ENCODE results near the gene TRDN. TPM values are rescaled to one million over a fixed set of nuclear protein-coding genes. Genes with fewer than 3 reads are reported as not detected.

Gene TRDN
- total RNA-seq, 2 donors from 2014 or later = not detected

GRCh38 chr6:123332070-123332469 lies 304.7 kb downstream of the TRDN start:
- H3K36me3 ChIP-seq (replicated peaks in 1 of 2; ENCODE audit: insufficient read depth in 1 of 2, low read depth in 2 of 2) = no peaks in the 10 kb centered on the region
- no peaks in the 10 kb centered on the region for H3K9me3 ChIP-seq
- no peaks in the 10 kb centered on the region for H3K4me1 ChIP-seq
- ATAC-seq (no peak), DNase-seq (no peak)
- intact Hi-C loops (cut with DNase I) = no loop called here
- H3K27ac ChIP-seq = no peak overlapping the region
- no peaks in the 10 kb centered on the region for H3K27me3 ChIP-seq
- H3K4me3 ChIP-seq = no peak overlapping the region
- 70 to 76% methylated on average over 2 of the region's 2 CpGs for WGBS, 2 donors
- no peak for TF ChIP-seq CTCF (IDR thresholded peaks at IDR 0.05)
- TF ChIP-seq POLR2A (IDR thresholded peaks at IDR 0.05) = no peak

DNA sequence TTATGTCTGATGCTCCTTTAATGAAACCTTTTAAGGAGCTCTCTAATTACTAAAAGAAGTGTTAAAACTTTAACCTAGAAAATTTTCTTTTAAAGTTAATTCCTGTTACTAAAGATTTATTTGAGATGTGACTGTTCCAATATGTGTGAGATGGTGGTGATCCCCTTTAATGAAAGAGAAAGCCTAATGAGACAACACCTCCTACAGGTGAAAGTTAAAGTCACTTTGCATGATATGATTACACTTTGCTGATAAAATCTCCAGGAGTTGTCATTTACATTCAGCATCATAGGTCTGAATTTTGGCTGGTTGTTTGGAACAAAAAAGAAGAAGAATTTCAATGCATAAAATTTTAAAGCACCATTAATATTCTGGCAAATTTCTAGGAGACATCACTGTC lies 307.4 kb downstream of the TRDN start:
- Histone ChIP-seq H3K4me1 (no peaks in the 10 kb centered on the region), H3K27me3 (no peaks in the 10 kb centered on the region), H3K9me3 (no peaks in the 10 kb centered on the region), H3K36me3 (replicated peaks in 1 of 2; ENCODE audit: insufficient read depth in 1 of 2, low read depth in 2 of 2) (no peaks in the 10 kb centered on the region), H3K4me3 (no peak overlapping the region), H3K27ac (no peak overlapping the region)
- ATAC-seq (no peak), DNase-seq (no peak)
- intact Hi-C loops (cut with DNase I) = no loop called here
- TF ChIP-seq POLR2A (IDR thresholded peaks at IDR 0.05) (no peak), CTCF (IDR thresholded peaks at IDR 0.05) (no peak)

- intact Hi-C loops (cut with DNase I) = no loop called here
- 60 to 67% methylated on average over 3 of the region's 3 CpGs for WGBS, 2 donors
- no peaks in the 10 kb centered on the region for H3K4me1 ChIP-seq
- TF ChIP-seq POLR2A (IDR thresholded peaks at IDR 0.05) = no peak
- no peak for TF ChIP-seq CTCF (IDR thresholded peaks at IDR 0.05)
- no peak for DNase-seq
- no peak overlapping the region for H3K4me3 ChIP-seq
- no peak overlapping the region for H3K27ac ChIP-seq
- no peaks in the 10 kb centered on the region for H3K9me3 ChIP-seq
- ATAC-seq = no peak
- H3K36me3 ChIP-seq (replicated peaks in 1 of 2; ENCODE audit: insufficient read depth in 1 of 2, low read depth in 2 of 2) = no peaks in the 10 kb centered on the region
- H3K27me3 ChIP-seq = no peaks in the 10 kb centered on the region
Measured at GRCh38 chr6:123323452-123324329, 313.1 kb downstream of the TRDN start.

- Histone ChIP-seq H3K4me3 (no peak overlapping the region), H3K4me1 (no peaks in the 10 kb centered on the region), H3K27ac (no peak overlapping the region), H3K27me3 (no peaks in the 10 kb centered on the region), H3K36me3 (replicated peaks in 1 of 2; ENCODE audit: insufficient read depth in 1 of 2, low read depth in 2 of 2) (no peaks in the 10 kb centered on the region), H3K9me3 (no peaks in the 10 kb centered on the region)
- intact Hi-C loops (cut with DNase I) = no loop called here
- DNase-seq (no peak), ATAC-seq (no peak)
- TF ChIP-seq POLR2A (IDR thresholded peaks at IDR 0.05) (no peak), CTCF (IDR thresholded peaks at IDR 0.05) (no peak)
- 30 to 31% methylated on average over 7 of the region's 7 CpGs for WGBS, 2 donors
Measured at GRCh38 chr6:123321020-123321419, 315.7 kb downstream of the TRDN start.

Data from body of pancreas (tissue), 4 donors.